Lung (tissue), 12 donors: ENCODE data around the gene ARHGEF4. TPM values are rescaled to one million over a fixed set of nuclear protein-coding genes. Genes with fewer than 3 reads are reported as not detected.

Experiments used
- ATAC-seq: fragments of 200-7000 bp; cut with Tn5 transposase; one replicate; pipeline ENCODE4 v1.9.1; 2020; ENCODE audit warnings: moderate number of reproducible peaks; ENCODE audit not compliant: insufficient read depth, low FRiP score
- DNase-seq, 3 donors: peaks; one replicate each; pipeline ENCODE4 v3.0.0-alpha.2; 2013 to 2017
- H3K27ac ChIP-seq, 2 donors: one replicate each; pipeline ENCODE4 v1.5.1; 2013; ENCODE audit warnings: mild to moderate bottlenecking in 2 of 2, moderate library complexity in 2 of 2, control low read depth in 1 of 2, inconsistent platforms in 1 of 2, low read depth in 1 of 2, low read length in 1 of 2
- H3K27me3 ChIP-seq, 3 donors: one replicate each; pipeline ENCODE4 v1.5.1; 2013; ENCODE audit warnings: low read length in 2 of 3; ENCODE audit not compliant: control insufficient read depth in 3 of 3, insufficient read depth in 3 of 3
- H3K36me3 ChIP-seq, 4 donors: one replicate each; pipeline ENCODE4 v1.5.1; 2013; ENCODE audit warnings: low read length in 4 of 4, mild to moderate bottlenecking in 1 of 4, moderate library complexity in 1 of 4; ENCODE audit not compliant: control insufficient read depth in 4 of 4, insufficient read depth in 4 of 4
- H3K4me1 ChIP-seq, 5 donors: one replicate each; pipeline ENCODE4 v1.5.1; 2013; ENCODE audit warnings: low read length in 5 of 5, mild to moderate bottlenecking in 2 of 5, moderate library complexity in 1 of 5; ENCODE audit not compliant: control insufficient read depth in 5 of 5, insufficient read depth in 5 of 5
- H3K4me3 ChIP-seq: one replicate; pipeline ENCODE4 v1.5.1; 2013; ENCODE audit warnings: mild to moderate bottlenecking, control low read depth, moderate library complexity
- H3K9ac ChIP-seq, 2 donors: one replicate each; pipeline ENCODE4 v1.5.1; 2013; ENCODE audit warnings: low read length in 2 of 2, control low read depth in 1 of 2; ENCODE audit not compliant: insufficient read depth in 1 of 2
- H3K9me3 ChIP-seq, 4 donors: one replicate each; pipeline ENCODE4 v1.5.1; 2013; ENCODE audit warnings: low read length in 3 of 4, mild to moderate bottlenecking in 1 of 4, moderate library complexity in 1 of 4; ENCODE audit not compliant: control insufficient read depth in 4 of 4, insufficient read depth in 3 of 4
- WGBS, 2 donors: extraction: QIAGEN DNeasy Blood & Tissue Kit; methylation state at CpG; one replicate each; pipeline ENCODE4 v1.1.7; 2013; 5-methylcytosine and 5-hydroxymethylcytosine counted together
- polyA plus RNA-seq, 2 donors: library from polyadenylated mRNA; stranded (reverse); fragments of 200-250 nt; gene quantifications; one replicate each; pipeline ENCODE4 v1.2.1, GENCODE V29; 2013
- total RNA-seq, 2 donors: library from RNA; depleted of rRNA in 1 of 2; stranded (reverse); fragments of >200 nt in 1 of 2; gene quantifications; one replicate each; pipeline ENCODE4 v1.2.1, GENCODE V29; 2014 to 2021
- TF ChIP-seq, protein P1 (sequence below): IDR thresholded peaks from 2 replicates; pipeline ENCODE4 v1.5.1; 2012; ENCODE audit warnings: mild to moderate bottlenecking; ENCODE audit errors: control extremely low read depth, extremely low read depth
- donor health status: control.
- donor health status: control.
- donor health status: Bipolar disorder and iron deficiency.
- donor health status: healthy.
- donor health status: DM: yes; HTN: yes; CAD: no.

Gene ARHGEF4
- total and polyA plus RNA-seq, 4 donors = 1.8 to 15.9 (median 6.9) TPM

DNA sequence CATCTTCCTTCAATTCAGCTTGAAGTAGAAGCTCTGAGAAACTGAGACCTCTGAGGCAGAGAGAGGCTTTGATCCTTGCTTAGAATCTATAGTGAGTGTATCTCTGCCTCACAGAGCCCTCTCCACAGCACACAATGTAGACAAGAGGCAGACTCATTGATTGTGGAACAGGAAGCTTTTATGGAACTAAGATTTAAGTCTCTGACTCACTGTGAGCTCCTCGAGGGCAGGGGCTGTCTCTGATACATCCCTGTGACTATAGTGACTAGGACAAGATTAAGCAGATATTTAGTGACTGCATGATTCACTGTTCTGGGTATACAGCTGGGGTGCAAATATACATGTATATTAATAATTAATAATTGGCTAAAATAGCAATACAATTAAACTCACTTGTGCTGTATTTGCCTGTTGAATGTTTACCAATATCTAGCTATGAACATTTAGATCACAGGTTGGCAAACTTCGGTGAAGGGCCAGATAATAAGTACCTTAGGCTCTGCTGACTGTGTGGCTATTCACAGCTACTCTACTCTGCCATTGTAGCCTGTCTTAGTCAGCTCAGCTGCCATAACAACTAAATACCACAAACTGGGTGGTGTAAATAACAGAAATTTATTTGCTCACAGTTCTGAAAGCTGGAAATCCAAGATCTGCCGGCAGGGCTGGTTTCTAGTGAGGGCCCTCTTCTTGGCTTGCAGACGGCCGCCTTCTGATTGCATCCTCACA lies 54.4 kb downstream of the ARHGEF4 start:
- TF ChIP-seq, protein P1, sequence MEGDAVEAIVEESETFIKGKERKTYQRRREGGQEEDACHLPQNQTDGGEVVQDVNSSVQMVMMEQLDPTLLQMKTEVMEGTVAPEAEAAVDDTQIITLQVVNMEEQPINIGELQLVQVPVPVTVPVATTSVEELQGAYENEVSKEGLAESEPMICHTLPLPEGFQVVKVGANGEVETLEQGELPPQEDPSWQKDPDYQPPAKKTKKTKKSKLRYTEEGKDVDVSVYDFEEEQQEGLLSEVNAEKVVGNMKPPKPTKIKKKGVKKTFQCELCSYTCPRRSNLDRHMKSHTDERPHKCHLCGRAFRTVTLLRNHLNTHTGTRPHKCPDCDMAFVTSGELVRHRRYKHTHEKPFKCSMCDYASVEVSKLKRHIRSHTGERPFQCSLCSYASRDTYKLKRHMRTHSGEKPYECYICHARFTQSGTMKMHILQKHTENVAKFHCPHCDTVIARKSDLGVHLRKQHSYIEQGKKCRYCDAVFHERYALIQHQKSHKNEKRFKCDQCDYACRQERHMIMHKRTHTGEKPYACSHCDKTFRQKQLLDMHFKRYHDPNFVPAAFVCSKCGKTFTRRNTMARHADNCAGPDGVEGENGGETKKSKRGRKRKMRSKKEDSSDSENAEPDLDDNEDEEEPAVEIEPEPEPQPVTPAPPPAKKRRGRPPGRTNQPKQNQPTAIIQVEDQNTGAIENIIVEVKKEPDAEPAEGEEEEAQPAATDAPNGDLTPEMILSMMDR = no peak
- H3K36me3 ChIP-seq = no peaks in the 10 kb centered on the region
- DNase-seq (no peak), ATAC-seq (no peak)
- no peak overlapping the region for H3K27ac ChIP-seq
- 80 to 84% methylated on average over 5 of the region's 5 CpGs for whole genome bisulfite sequencing, 2 donors
- H3K27me3 ChIP-seq = no peaks in the 10 kb centered on the region
- no peaks in the 10 kb centered on the region for H3K4me1 ChIP-seq
- H3K9me3 ChIP-seq = peaks cover 0 to 6% (median 2%) of the 10 kb centered on the region in 4 donors
- H3K4me3 ChIP-seq = no peak overlapping the region
- H3K9ac ChIP-seq = no peak overlapping the region

DNA sequence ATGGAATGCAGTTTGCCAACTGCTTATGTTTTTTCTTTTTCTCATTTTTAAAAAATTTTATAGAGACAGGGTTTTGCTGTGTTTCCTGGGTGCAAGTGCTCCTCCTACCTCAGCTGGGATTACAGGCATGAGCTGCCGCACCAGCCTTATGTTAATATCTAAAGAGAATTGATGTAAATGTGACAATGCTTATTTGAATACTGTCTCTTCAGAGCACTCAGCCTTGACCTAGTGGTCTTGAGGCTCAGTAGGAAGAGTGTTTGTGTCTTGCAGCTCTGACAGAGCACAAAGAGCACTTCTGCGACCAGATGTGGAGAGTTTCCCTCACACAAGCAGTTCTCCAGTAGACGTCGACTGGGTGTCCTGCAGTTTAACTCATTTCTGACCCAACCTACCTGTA lies 55.3 kb downstream of the ARHGEF4 start:
- no peaks in the 10 kb centered on the region for H3K4me1 ChIP-seq
- H3K9ac ChIP-seq = no peak overlapping the region
- TF ChIP-seq, protein P1 = no peak
- no peaks in the 10 kb centered on the region for H3K27me3 ChIP-seq
- 64 to 71% methylated on average over 4 of the region's 4 CpGs for WGBS, 2 donors
- ATAC-seq (no peak), DNase-seq (no peak)
- no peak overlapping the region for H3K27ac ChIP-seq
- H3K9me3 ChIP-seq = peaks cover 0 to 6% (median 2%) of the 10 kb centered on the region in 4 donors
- no peak overlapping the region for H3K4me3 ChIP-seq
- H3K36me3 ChIP-seq = no peaks in the 10 kb centered on the region

DNA sequence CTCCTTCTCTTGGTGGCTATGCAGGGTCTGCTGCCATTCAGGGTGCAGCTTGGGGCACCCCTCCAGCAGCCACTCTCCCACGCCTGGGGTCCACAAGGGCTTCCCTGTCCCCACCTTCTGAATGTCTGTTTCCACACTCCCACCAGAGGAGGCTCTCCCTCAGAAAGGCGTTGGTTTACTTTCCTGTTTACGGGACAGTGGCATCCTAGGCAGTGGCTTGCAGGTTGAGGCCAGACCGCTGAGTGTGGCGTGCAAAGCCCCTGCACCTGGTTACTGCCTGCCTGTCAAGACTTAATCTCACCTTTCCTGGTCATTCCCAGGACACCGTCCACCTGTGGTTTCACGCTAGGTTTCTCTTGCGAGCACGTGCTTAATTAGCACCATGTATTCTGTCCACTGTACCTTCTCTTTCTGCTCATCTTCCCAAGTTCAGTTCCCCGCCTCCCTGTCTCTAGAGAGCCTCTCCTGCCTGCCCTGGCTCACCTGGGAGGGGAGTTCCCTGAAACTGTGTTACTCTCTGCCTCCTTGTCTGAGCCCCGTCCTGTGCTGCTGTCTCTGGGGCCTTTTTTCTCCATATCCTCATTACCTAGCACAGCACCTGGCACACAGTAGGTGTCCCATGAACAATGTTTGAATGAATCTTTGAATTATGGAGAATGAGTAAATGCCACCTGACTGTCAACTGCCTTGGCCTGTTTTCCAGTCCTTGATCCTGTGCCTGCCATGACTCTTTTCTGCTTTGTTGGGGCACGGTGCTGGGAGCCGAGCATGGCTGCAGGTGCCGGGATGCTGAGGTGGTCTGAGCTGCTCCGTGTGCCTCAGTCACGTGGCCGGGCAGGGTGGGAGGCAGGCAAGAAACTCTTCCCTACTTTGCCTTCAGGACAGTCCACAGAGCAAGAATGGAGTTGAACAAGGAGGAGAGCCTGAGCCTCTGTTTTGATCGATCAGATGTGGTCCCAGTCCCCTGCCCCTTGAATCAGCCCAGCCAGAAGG lies 56.4 kb downstream of the ARHGEF4 start:
- DNase-seq (no peak), ATAC-seq (no peak)
- 89% methylated on average over 18 of the region's 18 CpGs for WGBS, 2 donors
- H3K36me3 ChIP-seq = no peaks in the 10 kb centered on the region
- H3K27me3 ChIP-seq = no peaks in the 10 kb centered on the region
- H3K9me3 ChIP-seq = peaks cover 0 to 6% (median 2%) of the 10 kb centered on the region in 4 donors
- H3K9ac ChIP-seq = no peak overlapping the region
- TF ChIP-seq, protein P1 = no peak
- H3K27ac ChIP-seq = no peak overlapping the region
- H3K4me3 ChIP-seq = no peak overlapping the region
- no peaks in the 10 kb centered on the region for H3K4me1 ChIP-seq
